ENCODE data around the gene TMEM263.

DNA sequence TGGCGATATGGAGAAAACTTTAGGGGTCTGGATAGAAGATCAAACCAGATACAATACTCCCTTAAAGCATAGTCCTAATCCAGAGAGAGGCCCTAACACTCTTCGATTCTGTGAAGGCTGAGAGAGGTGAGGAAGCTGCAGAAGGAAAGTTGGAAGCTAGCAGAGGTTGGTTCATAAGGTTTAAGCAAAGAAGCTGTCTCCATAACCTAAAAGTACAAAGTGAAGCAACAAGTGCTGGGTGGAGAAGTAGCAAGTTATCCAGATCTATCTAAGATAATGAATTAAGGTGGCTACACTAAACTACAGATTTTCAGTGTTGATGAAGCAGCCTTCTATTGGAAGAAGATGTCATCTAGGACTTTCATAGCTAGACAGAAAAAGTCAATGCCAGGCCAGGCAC is 55.8 kb downstream of the TMEM263 start:
- TF ChIP-seq POLR2A (IDR thresholded peaks at IDR 0.05) (no peak), POLR2AphosphoS5 (IDR thresholded peaks at IDR 0.05) (no peak)
- TF ChIP-seq, protein P1, sequence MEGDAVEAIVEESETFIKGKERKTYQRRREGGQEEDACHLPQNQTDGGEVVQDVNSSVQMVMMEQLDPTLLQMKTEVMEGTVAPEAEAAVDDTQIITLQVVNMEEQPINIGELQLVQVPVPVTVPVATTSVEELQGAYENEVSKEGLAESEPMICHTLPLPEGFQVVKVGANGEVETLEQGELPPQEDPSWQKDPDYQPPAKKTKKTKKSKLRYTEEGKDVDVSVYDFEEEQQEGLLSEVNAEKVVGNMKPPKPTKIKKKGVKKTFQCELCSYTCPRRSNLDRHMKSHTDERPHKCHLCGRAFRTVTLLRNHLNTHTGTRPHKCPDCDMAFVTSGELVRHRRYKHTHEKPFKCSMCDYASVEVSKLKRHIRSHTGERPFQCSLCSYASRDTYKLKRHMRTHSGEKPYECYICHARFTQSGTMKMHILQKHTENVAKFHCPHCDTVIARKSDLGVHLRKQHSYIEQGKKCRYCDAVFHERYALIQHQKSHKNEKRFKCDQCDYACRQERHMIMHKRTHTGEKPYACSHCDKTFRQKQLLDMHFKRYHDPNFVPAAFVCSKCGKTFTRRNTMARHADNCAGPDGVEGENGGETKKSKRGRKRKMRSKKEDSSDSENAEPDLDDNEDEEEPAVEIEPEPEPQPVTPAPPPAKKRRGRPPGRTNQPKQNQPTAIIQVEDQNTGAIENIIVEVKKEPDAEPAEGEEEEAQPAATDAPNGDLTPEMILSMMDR (IDR thresholded peaks at IDR 0.05): no peak
